GM23338 (cell line): ENCODE results near the gene ESYT1.

Experiments used
- CREB1 ChIP-seq: fragments of 250-450 bp; sonication (Bioruptor Pico); IDR thresholded peaks from 2 replicates; pipeline ENCODE4 v1.5.0; 2020; ENCODE audit warnings: low read depth, mild to moderate bottlenecking, moderate library complexity
- EZH2 ChIP-seq: fragments of 200-600 bp; sonication (generic); IDR thresholded peaks from one replicate; pipeline ENCODE4 v1.8.0; 2017; ENCODE audit warnings: antibody characterized with exemption, mild to moderate bottlenecking, low read depth; ENCODE audit not compliant: unreplicated experiment
- EZH2phosphoT487 ChIP-seq: fragments of 200-600 bp; sonication (generic); IDR thresholded peaks from one replicate; pipeline ENCODE4 v1.8.1; 2018; ENCODE audit warnings: antibody characterized with exemption; ENCODE audit not compliant: unreplicated experiment
- JUNB ChIP-seq: IDR thresholded peaks from one replicate; pipeline ENCODE4 v1.6.1; 2016; ENCODE audit warnings: antibody characterized with exemption; ENCODE audit not compliant: unreplicated experiment
- NANOG ChIP-seq: IDR thresholded peaks from 2 replicates; pipeline ENCODE4 v1.6.1; 2016; ENCODE audit warnings: antibody characterized with exemption, borderline replicate concordance
- POLR2AphosphoS5 ChIP-seq: IDR thresholded peaks from 2 replicates; pipeline ENCODE4 v1.6.1; 2016; ENCODE audit warnings: antibody characterized with exemption, low read depth
- REST ChIP-seq: IDR thresholded peaks from one replicate; pipeline ENCODE4 v1.6.1; 2018; ENCODE audit warnings: antibody characterized with exemption; ENCODE audit not compliant: unreplicated experiment
- ZNF114 ChIP-seq: fragments of 250-450 bp; sonication (Bioruptor Pico); IDR thresholded peaks from 2 replicates; pipeline ENCODE4 v1.5.0; 2020; ENCODE audit warnings: mild to moderate bottlenecking, moderate library complexity
- ZNF331 ChIP-seq: fragments of 250-450 bp; sonication (Bioruptor Pico); IDR thresholded peaks from 2 replicates; pipeline ENCODE4 v1.5.0; 2020; ENCODE audit warnings: low read depth, mild to moderate bottlenecking, moderate library complexity
- TF ChIP-seq, protein P1 (sequence below), 2 experiments: fragments of 200-600 bp in 1 of 2; sonication (generic) in 1 of 2; conservative IDR thresholded peaks; 2 replicates each; pipeline versions ENCODE4 v1.5.1 to v1.6.1; 2016 to 2017; ENCODE audit warnings: antibody characterized with exemption in 2 of 2, low read depth in 2 of 2, mild to moderate bottlenecking in 2 of 2, moderate library complexity in 1 of 2
- TF ChIP-seq, protein P2 (sequence below): IDR thresholded peaks from 2 replicates; pipeline ENCODE4 v1.6.1; 2016; ENCODE audit warnings: antibody characterized with exemption

- TF ChIP-seq, protein P1, sequence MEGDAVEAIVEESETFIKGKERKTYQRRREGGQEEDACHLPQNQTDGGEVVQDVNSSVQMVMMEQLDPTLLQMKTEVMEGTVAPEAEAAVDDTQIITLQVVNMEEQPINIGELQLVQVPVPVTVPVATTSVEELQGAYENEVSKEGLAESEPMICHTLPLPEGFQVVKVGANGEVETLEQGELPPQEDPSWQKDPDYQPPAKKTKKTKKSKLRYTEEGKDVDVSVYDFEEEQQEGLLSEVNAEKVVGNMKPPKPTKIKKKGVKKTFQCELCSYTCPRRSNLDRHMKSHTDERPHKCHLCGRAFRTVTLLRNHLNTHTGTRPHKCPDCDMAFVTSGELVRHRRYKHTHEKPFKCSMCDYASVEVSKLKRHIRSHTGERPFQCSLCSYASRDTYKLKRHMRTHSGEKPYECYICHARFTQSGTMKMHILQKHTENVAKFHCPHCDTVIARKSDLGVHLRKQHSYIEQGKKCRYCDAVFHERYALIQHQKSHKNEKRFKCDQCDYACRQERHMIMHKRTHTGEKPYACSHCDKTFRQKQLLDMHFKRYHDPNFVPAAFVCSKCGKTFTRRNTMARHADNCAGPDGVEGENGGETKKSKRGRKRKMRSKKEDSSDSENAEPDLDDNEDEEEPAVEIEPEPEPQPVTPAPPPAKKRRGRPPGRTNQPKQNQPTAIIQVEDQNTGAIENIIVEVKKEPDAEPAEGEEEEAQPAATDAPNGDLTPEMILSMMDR (conservative IDR thresholded peaks at IDR 0.05; ENCODE audit: low read depth in 2 of 2) = no peak
- TF ChIP-seq EZH2 = no peak
- no peak for TF ChIP-seq JUNB
- no peak for TF ChIP-seq POLR2AphosphoS5
- no peak for TF ChIP-seq REST
- no peak for TF ChIP-seq EZH2phosphoT487
- TF ChIP-seq ZNF331 (CRISPR knock-in tag) = no peak
- TF ChIP-seq NANOG = no peak
- TF ChIP-seq, protein P2, sequence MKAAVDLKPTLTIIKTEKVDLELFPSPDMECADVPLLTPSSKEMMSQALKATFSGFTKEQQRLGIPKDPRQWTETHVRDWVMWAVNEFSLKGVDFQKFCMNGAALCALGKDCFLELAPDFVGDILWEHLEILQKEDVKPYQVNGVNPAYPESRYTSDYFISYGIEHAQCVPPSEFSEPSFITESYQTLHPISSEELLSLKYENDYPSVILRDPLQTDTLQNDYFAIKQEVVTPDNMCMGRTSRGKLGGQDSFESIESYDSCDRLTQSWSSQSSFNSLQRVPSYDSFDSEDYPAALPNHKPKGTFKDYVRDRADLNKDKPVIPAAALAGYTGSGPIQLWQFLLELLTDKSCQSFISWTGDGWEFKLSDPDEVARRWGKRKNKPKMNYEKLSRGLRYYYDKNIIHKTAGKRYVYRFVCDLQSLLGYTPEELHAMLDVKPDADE = no peak
- TF ChIP-seq CREB1 (CRISPR knock-in tag) = no peak
- no peak for TF ChIP-seq ZNF114 (CRISPR knock-in tag)
Observed at GRCh38 chr12:56082382-56082781, 45.7 kb upstream of the ESYT1 start.
